ENCODE data around the gene DGKG.

DGKG gene

GRCh38 chr3:186237915-186238314 lies 124.1 kb downstream of the DGKG start:
- Histone ChIP-seq H3K27ac (ENCODE audit: low read depth, low read length) (no peak overlapping the region), H3K9ac (ENCODE audit: low read depth, low read length) (no peak overlapping the region), H3K36me3 (ENCODE audit: control insufficient read depth, insufficient read depth, low read length) (no peaks in the 10 kb centered on the region), H3K27me3 (ENCODE audit: control insufficient read depth, insufficient read depth, low read length) (no peaks in the 10 kb centered on the region; the same call in 1 of the 2 replicates), H3K4me3 (ENCODE audit: low read depth, low read length) (no peak overlapping the region), H3K9me3 (ENCODE audit: control insufficient read depth, insufficient read depth, low read length) (no peaks in the 10 kb centered on the region), H3K4me1 (ENCODE audit: control insufficient read depth, insufficient read depth, low read length) (peaks cover 3% of the 10 kb centered on the region)

- Histone ChIP-seq H3K4me3 (ENCODE audit: low read depth, low read length) (no peak overlapping the region), H3K36me3 (ENCODE audit: control insufficient read depth, insufficient read depth, low read length) (no peaks in the 10 kb centered on the region), H3K27me3 (ENCODE audit: control insufficient read depth, insufficient read depth, low read length) (no peaks in the 10 kb centered on the region; the same call in 1 of the 2 replicates), H3K4me1 (ENCODE audit: control insufficient read depth, insufficient read depth, low read length) (peaks cover 3% of the 10 kb centered on the region), H3K27ac (ENCODE audit: low read depth, low read length) (no peak overlapping the region), H3K9me3 (ENCODE audit: control insufficient read depth, insufficient read depth, low read length) (no peaks in the 10 kb centered on the region), H3K9ac (ENCODE audit: low read depth, low read length) (no peak overlapping the region)
Observed at GRCh38 chr3:186236357-186237020, 125.5 kb downstream of the DGKG start.

- no peak overlapping the region for H3K9ac ChIP-seq (ENCODE audit: low read depth, low read length)
- H3K4me3 ChIP-seq (ENCODE audit: low read depth, low read length), result no peak overlapping the region
- H3K27me3 ChIP-seq (ENCODE audit: control insufficient read depth, insufficient read depth, low read length), result no peaks in the 10 kb centered on the region
- peaks cover 3% of the 10 kb centered on the region for H3K4me1 ChIP-seq (ENCODE audit: control insufficient read depth, insufficient read depth, low read length)
- H3K9me3 ChIP-seq (ENCODE audit: control insufficient read depth, insufficient read depth, low read length), result no peaks in the 10 kb centered on the region
- no peak overlapping the region for H3K27ac ChIP-seq (ENCODE audit: low read depth, low read length)
- H3K36me3 ChIP-seq (ENCODE audit: control insufficient read depth, insufficient read depth, low read length), result no peaks in the 10 kb centered on the region
Observed at GRCh38 chr3:186235554-186235953, 126.5 kb downstream of the DGKG start.

GRCh38 chr3:186234152-186234551 lies 127.9 kb downstream of the DGKG start:
- no peaks in the 10 kb centered on the region for H3K27me3 ChIP-seq (ENCODE audit: control insufficient read depth, insufficient read depth, low read length)
- H3K27ac ChIP-seq (ENCODE audit: low read depth, low read length), result no peak overlapping the region
- no peak overlapping the region for H3K4me3 ChIP-seq (ENCODE audit: low read depth, low read length)
- H3K9me3 ChIP-seq (ENCODE audit: control insufficient read depth, insufficient read depth, low read length), result no peaks in the 10 kb centered on the region
- H3K36me3 ChIP-seq (ENCODE audit: control insufficient read depth, insufficient read depth, low read length), result no peaks in the 10 kb centered on the region
- H3K9ac ChIP-seq (ENCODE audit: low read depth, low read length), result no peak overlapping the region
- peaks cover 2% of the 10 kb centered on the region for H3K4me1 ChIP-seq (ENCODE audit: control insufficient read depth, insufficient read depth, low read length)

GRCh38 chr3:186226482-186226881 lies 135.6 kb downstream of the DGKG start:
- Histone ChIP-seq H3K4me3 (ENCODE audit: low read depth, low read length) (no peak overlapping the region), H3K27ac (ENCODE audit: low read depth, low read length) (no peak overlapping the region), H3K9me3 (ENCODE audit: control insufficient read depth, insufficient read depth, low read length) (no peaks in the 10 kb centered on the region), H3K36me3 (ENCODE audit: control insufficient read depth, insufficient read depth, low read length) (no peaks in the 10 kb centered on the region), H3K27me3 (ENCODE audit: control insufficient read depth, insufficient read depth, low read length) (peaks cover 21% of the 10 kb centered on the region), H3K9ac (ENCODE audit: low read depth, low read length) (no peak overlapping the region), H3K4me1 (ENCODE audit: control insufficient read depth, insufficient read depth, low read length) (no peaks in the 10 kb centered on the region; the same call in 1 of the 2 replicates)

GRCh38 chr3:186225603-186226002 lies 136.4 kb downstream of the DGKG start:
- no peak overlapping the region for H3K27ac ChIP-seq (ENCODE audit: low read depth, low read length)
- H3K9me3 ChIP-seq (ENCODE audit: control insufficient read depth, insufficient read depth, low read length), result no peaks in the 10 kb centered on the region
- peaks cover 22% of the 10 kb centered on the region for H3K27me3 ChIP-seq (ENCODE audit: control insufficient read depth, insufficient read depth, low read length)
- no peaks in the 10 kb centered on the region; the same call in 1 of the 2 replicates for H3K4me1 ChIP-seq (ENCODE audit: control insufficient read depth, insufficient read depth, low read length)
- no peaks in the 10 kb centered on the region for H3K36me3 ChIP-seq (ENCODE audit: control insufficient read depth, insufficient read depth, low read length)
- no peak overlapping the region for H3K4me3 ChIP-seq (ENCODE audit: low read depth, low read length)
- no peak overlapping the region for H3K9ac ChIP-seq (ENCODE audit: low read depth, low read length)

GRCh38 chr3:186224041-186224610 lies 137.9 kb downstream of the DGKG start:
- Histone ChIP-seq H3K9me3 (ENCODE audit: control insufficient read depth, insufficient read depth, low read length) (no peaks in the 10 kb centered on the region), H3K4me1 (ENCODE audit: control insufficient read depth, insufficient read depth, low read length) (no peaks in the 10 kb centered on the region; the same call in 1 of the 2 replicates), H3K36me3 (ENCODE audit: control insufficient read depth, insufficient read depth, low read length) (no peaks in the 10 kb centered on the region), H3K27ac (ENCODE audit: low read depth, low read length) (no peak overlapping the region), H3K4me3 (ENCODE audit: low read depth, low read length) (no peak overlapping the region), H3K9ac (ENCODE audit: low read depth, low read length) (no peak overlapping the region), H3K27me3 (ENCODE audit: control insufficient read depth, insufficient read depth, low read length) (peaks cover 22% of the 10 kb centered on the region)

- Histone ChIP-seq H3K36me3 (ENCODE audit: control insufficient read depth, insufficient read depth, low read length) (no peaks in the 10 kb centered on the region), H3K9ac (ENCODE audit: low read depth, low read length) (no peak overlapping the region), H3K4me3 (ENCODE audit: low read depth, low read length) (no peak overlapping the region), H3K9me3 (ENCODE audit: control insufficient read depth, insufficient read depth, low read length) (no peaks in the 10 kb centered on the region), H3K4me1 (ENCODE audit: control insufficient read depth, insufficient read depth, low read length) (no peaks in the 10 kb centered on the region; the same call in 1 of the 2 replicates), H3K27me3 (ENCODE audit: control insufficient read depth, insufficient read depth, low read length) (peaks cover 22% of the 10 kb centered on the region), H3K27ac (ENCODE audit: low read depth, low read length) (no peak overlapping the region)
Observed at GRCh38 chr3:186223476-186223875, 138.6 kb downstream of the DGKG start.

GRCh38 chr3:186221760-186222378 lies 140.2 kb downstream of the DGKG start:
- no peaks in the 10 kb centered on the region for H3K36me3 ChIP-seq (ENCODE audit: control insufficient read depth, insufficient read depth, low read length)
- no peak overlapping the region for H3K4me3 ChIP-seq (ENCODE audit: low read depth, low read length)
- no peaks in the 10 kb centered on the region; the same call in 1 of the 2 replicates for H3K4me1 ChIP-seq (ENCODE audit: control insufficient read depth, insufficient read depth, low read length)
- no peaks in the 10 kb centered on the region for H3K9me3 ChIP-seq (ENCODE audit: control insufficient read depth, insufficient read depth, low read length)
- peaks cover 17% of the 10 kb centered on the region for H3K27me3 ChIP-seq (ENCODE audit: control insufficient read depth, insufficient read depth, low read length)
- H3K27ac ChIP-seq (ENCODE audit: low read depth, low read length), result no peak overlapping the region
- no peak overlapping the region for H3K9ac ChIP-seq (ENCODE audit: low read depth, low read length)

- H3K27me3 ChIP-seq (ENCODE audit: control insufficient read depth, insufficient read depth, low read length), result peaks cover 9% of the 10 kb centered on the region
Observed at GRCh38 chr3:186220911-186221645, 141.0 kb downstream of the DGKG start.

More at GRCh38 chr3:186220911-186221645, 141.0 kb downstream of the DGKG start:
- H3K9me3 ChIP-seq (ENCODE audit: control insufficient read depth, insufficient read depth, low read length), result no peaks in the 10 kb centered on the region
- no peak overlapping the region for H3K27ac ChIP-seq (ENCODE audit: low read depth, low read length)
- no peak overlapping the region for H3K9ac ChIP-seq (ENCODE audit: low read depth, low read length)
- no peaks in the 10 kb centered on the region; the same call in 1 of the 2 replicates for H3K4me1 ChIP-seq (ENCODE audit: control insufficient read depth, insufficient read depth, low read length)
- no peak overlapping the region for H3K4me3 ChIP-seq (ENCODE audit: low read depth, low read length)
- H3K36me3 ChIP-seq (ENCODE audit: control insufficient read depth, insufficient read depth, low read length), result no peaks in the 10 kb centered on the region
